Measurements from ENCODE around the gene SPRN. TPM values are rescaled to one million over a fixed set of nuclear protein-coding genes. Genes with fewer than 3 reads are reported as not detected.
A peak's percentile ranks its signal among the peaks of the same experiment; 100 is the strongest.

The SPRN gene
- total and polyA plus RNA-seq, 11 donors = 0.04 to 0.25 (median 0.11) TPM; not detected in 6

DNA sequence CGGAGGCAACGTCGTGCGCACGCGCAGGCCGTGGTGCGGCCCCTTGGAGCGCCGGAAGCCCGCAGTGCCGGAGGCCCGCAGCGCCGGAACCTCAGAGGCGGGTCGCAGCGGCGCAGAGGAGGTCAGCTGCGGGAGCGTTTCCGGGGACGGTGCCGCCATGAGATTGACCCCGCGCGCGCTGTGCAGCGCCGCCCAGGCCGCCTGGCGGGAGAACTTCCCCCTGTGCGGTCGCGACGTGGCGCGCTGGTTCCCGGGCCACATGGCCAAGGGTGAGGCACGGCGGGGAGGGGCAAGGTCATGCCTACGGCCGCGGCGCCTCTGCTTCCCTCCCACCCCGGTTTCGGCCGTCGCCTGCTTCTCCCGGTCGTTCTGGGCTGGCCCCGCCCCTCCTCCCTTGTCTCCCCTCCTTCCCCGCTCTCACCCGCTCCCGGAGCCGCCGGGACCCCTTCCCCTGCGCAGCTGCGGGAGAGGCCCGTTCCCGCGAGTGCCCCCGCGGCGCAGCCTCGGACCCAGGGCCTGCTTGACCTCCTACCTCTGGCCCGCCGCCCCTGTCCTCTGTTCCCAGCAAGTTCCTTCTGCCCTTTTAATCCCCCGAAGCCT, 30.3 kb downstream of the SPRN start, which contains the start of gene MTG1:
TSS of gene MTG1 (plus strand) at position 94 of the 600 bp plus-strand sequence. CDS start at position 158, 64 bp downstream.
- peak within 1 kb of the TSS; percentile 69 to 98 (median 84) for H3K4me3 ChIP-seq
- H3K27me3 ChIP-seq = no peaks in the 10 kb centered on the region
- H3K9me3 ChIP-seq = no peaks in the 10 kb centered on the region
- peaks cover 3 to 44% (median 10%) of the 10 kb centered on the region in 12 donors for H3K4me1 ChIP-seq
- WGBS, 4 donors = 0 to 1% (median 1%) methylated on average over 26 to 69 of the region's 69 CpGs
- peaks cover 0 to 35% (median 33%) of the 10 kb centered on the region in 9 donors for H3K36me3 ChIP-seq
- peak within 1 kb of the TSS; percentile 53 to 92 (median 88) for H3K27ac ChIP-seq
- ATAC-seq = peak; percentile 94 to 98 (median 98)
- TF ChIP-seq, protein P1, sequence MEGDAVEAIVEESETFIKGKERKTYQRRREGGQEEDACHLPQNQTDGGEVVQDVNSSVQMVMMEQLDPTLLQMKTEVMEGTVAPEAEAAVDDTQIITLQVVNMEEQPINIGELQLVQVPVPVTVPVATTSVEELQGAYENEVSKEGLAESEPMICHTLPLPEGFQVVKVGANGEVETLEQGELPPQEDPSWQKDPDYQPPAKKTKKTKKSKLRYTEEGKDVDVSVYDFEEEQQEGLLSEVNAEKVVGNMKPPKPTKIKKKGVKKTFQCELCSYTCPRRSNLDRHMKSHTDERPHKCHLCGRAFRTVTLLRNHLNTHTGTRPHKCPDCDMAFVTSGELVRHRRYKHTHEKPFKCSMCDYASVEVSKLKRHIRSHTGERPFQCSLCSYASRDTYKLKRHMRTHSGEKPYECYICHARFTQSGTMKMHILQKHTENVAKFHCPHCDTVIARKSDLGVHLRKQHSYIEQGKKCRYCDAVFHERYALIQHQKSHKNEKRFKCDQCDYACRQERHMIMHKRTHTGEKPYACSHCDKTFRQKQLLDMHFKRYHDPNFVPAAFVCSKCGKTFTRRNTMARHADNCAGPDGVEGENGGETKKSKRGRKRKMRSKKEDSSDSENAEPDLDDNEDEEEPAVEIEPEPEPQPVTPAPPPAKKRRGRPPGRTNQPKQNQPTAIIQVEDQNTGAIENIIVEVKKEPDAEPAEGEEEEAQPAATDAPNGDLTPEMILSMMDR (IDR thresholded peaks at IDR 0.05) = peak in 7 of 12 donors; percentile 8 to 51 (median 35)
- TF ChIP-seq POLR2A (IDR thresholded peaks at IDR 0.05) = peak in 1 of 2 donors; percentile 87
- DNase-seq = peak; percentile 94 to 99 (median 96)
- intact Hi-C loops (cut with DNase I) = loop anchor here in 1 of 10 donors (5.0 kb wide), 1 partner anchor 87 kb away; the partner anchor contains the start of genes TUBGCP2 and ZNF511

- peak overlapping the region; percentile 69 to 98 (median 84) for H3K4me3 ChIP-seq
- peak overlapping the region in 10 of 12 donors; percentile 80 to 92 (median 88) for H3K27ac ChIP-seq
- H3K9me3 ChIP-seq = no peaks in the 10 kb centered on the region
- TF ChIP-seq, protein P1 (IDR thresholded peaks at IDR 0.05) = no peak
- TF ChIP-seq POLR2A (IDR thresholded peaks at IDR 0.05) = no peak
- intact Hi-C loops (cut with DNase I) = loop anchor here in 1 of 10 donors (5.0 kb wide), 1 partner anchor 86 kb away; the partner anchor contains the start of genes TUBGCP2 and ZNF511
- peaks cover 0 to 29% (median 28%) of the 10 kb centered on the region in 9 donors for H3K36me3 ChIP-seq
- no peaks in the 10 kb centered on the region for H3K27me3 ChIP-seq
- H3K4me1 ChIP-seq = peaks cover 3 to 49% (median 10%) of the 10 kb centered on the region in 12 donors
- DNase-seq (no peak), ATAC-seq (no peak)
- WGBS, 4 donors = 35 to 37% (median 36%) methylated on average over 27 of the region's 27 CpGs
Observed at GRCh38 chr10:133393401-133394063, 30.9 kb downstream of the SPRN start.

- DNase-seq = no peak
- H3K36me3 ChIP-seq = peaks cover 0 to 15% (median 13%) of the 10 kb centered on the region in 9 donors
Observed at GRCh38 chr10:133391761-133392518, 32.5 kb downstream of the SPRN start.

More at GRCh38 chr10:133391761-133392518, 32.5 kb downstream of the SPRN start:
- Histone ChIP-seq H3K4me1 (peaks cover 3 to 51% (median 10%) of the 10 kb centered on the region in 12 donors), H3K9me3 (no peaks in the 10 kb centered on the region), H3K4me3 (no peak overlapping the region), H3K27ac (no peak overlapping the region), H3K27me3 (no peaks in the 10 kb centered on the region)
- TF ChIP-seq POLR2A (IDR thresholded peaks at IDR 0.05) = no peak
- TF ChIP-seq, protein P1 (IDR thresholded peaks at IDR 0.05) = no peak
- no peak for ATAC-seq
- intact Hi-C loops (cut with DNase I) = loop anchor here in 1 of 10 donors (5.0 kb wide), 1 partner anchor 85 kb away; the partner anchor contains the start of genes TUBGCP2 and ZNF511
- WGBS, 4 donors = 84 to 92% (median 90%) methylated on average over 10 to 12 of the region's 12 CpGs

Data from heart left ventricle (tissue), 16 donors.